ENCODE data around the gene CHTF18.

GRCh38 chr16:790086-790485 is 1.7 kb downstream of the CHTF18 start:
- TF ChIP-seq CTCF (IDR thresholded peaks at IDR 0.05) (no peak), POLR2A (IDR thresholded peaks at IDR 0.05; ENCODE audit: low read depth) (no peak), POLR2AphosphoS5 (IDR thresholded peaks at IDR 0.05) (no peak)
